Measurements from ENCODE around the gene OCA2.

OCA2 gene

GRCh38 chr15:27903405-27903804 lies 195.7 kb downstream of the OCA2 start:
- H3K4me3 ChIP-seq (ENCODE audit: low read length), result no peak overlapping the region
- H3K9ac ChIP-seq (ENCODE audit: low read length), result no peak overlapping the region
- no peaks in the 10 kb centered on the region for H3K27me3 ChIP-seq (ENCODE audit: control insufficient read depth, insufficient read depth, low read length)
- no peak overlapping the region for H3K27ac ChIP-seq (ENCODE audit: low read depth, low read length)
- H3K4me1 ChIP-seq (ENCODE audit: control insufficient read depth, insufficient read depth, low read length), result no peaks in the 10 kb centered on the region
- H3K36me3 ChIP-seq (ENCODE audit: control insufficient read depth, insufficient read depth, low read length), result no peaks in the 10 kb centered on the region

GRCh38 chr15:27902680-27903385 lies 196.3 kb downstream of the OCA2 start:
- no peaks in the 10 kb centered on the region for H3K4me1 ChIP-seq (ENCODE audit: control insufficient read depth, insufficient read depth, low read length)
- no peaks in the 10 kb centered on the region for H3K36me3 ChIP-seq (ENCODE audit: control insufficient read depth, insufficient read depth, low read length)
- H3K27ac ChIP-seq (ENCODE audit: low read depth, low read length), result no peak overlapping the region
- no peaks in the 10 kb centered on the region for H3K27me3 ChIP-seq (ENCODE audit: control insufficient read depth, insufficient read depth, low read length)
- no peak overlapping the region for H3K9ac ChIP-seq (ENCODE audit: low read length)
- no peak overlapping the region for H3K4me3 ChIP-seq (ENCODE audit: low read length)

- Histone ChIP-seq H3K4me3 (ENCODE audit: low read length) (no peak overlapping the region), H3K9ac (ENCODE audit: low read length) (no peak overlapping the region), H3K27me3 (ENCODE audit: control insufficient read depth, insufficient read depth, low read length) (no peaks in the 10 kb centered on the region), H3K4me1 (ENCODE audit: control insufficient read depth, insufficient read depth, low read length) (no peaks in the 10 kb centered on the region), H3K36me3 (ENCODE audit: control insufficient read depth, insufficient read depth, low read length) (no peaks in the 10 kb centered on the region), H3K27ac (ENCODE audit: low read depth, low read length) (no peak overlapping the region)
Observed at GRCh38 chr15:27899583-27900285, 199.4 kb downstream of the OCA2 start.

GRCh38 chr15:27897481-27897880 lies 201.6 kb downstream of the OCA2 start:
- no peaks in the 10 kb centered on the region for H3K4me1 ChIP-seq (ENCODE audit: control insufficient read depth, insufficient read depth, low read length)
- H3K27ac ChIP-seq (ENCODE audit: low read depth, low read length), result no peak overlapping the region
- H3K36me3 ChIP-seq (ENCODE audit: control insufficient read depth, insufficient read depth, low read length), result no peaks in the 10 kb centered on the region
- H3K4me3 ChIP-seq (ENCODE audit: low read length), result no peak overlapping the region
- no peak overlapping the region for H3K9ac ChIP-seq (ENCODE audit: low read length)
- no peaks in the 10 kb centered on the region for H3K27me3 ChIP-seq (ENCODE audit: control insufficient read depth, insufficient read depth, low read length)

- Histone ChIP-seq H3K4me1 (ENCODE audit: control insufficient read depth, insufficient read depth, low read length) (no peaks in the 10 kb centered on the region), H3K4me3 (ENCODE audit: low read length) (no peak overlapping the region), H3K27ac (ENCODE audit: low read depth, low read length) (no peak overlapping the region)
Observed at GRCh38 chr15:27894645-27895044, 204.5 kb downstream of the OCA2 start.

GRCh38 chr15:27889258-27889657 lies 209.9 kb downstream of the OCA2 start:
- H3K27me3 ChIP-seq (ENCODE audit: control insufficient read depth, insufficient read depth, low read length), result no peaks in the 10 kb centered on the region
- H3K9ac ChIP-seq (ENCODE audit: low read length), result no peak overlapping the region
- no peak overlapping the region for H3K4me3 ChIP-seq (ENCODE audit: low read length)
- H3K27ac ChIP-seq (ENCODE audit: low read depth, low read length), result no peak overlapping the region
- H3K36me3 ChIP-seq (ENCODE audit: control insufficient read depth, insufficient read depth, low read length), result no peaks in the 10 kb centered on the region
- H3K4me1 ChIP-seq (ENCODE audit: control insufficient read depth, insufficient read depth, low read length), result peaks cover 2% of the 10 kb centered on the region

More at GRCh38 chr15:27894645-27895044, 204.5 kb downstream of the OCA2 start:
- Histone ChIP-seq H3K36me3 (ENCODE audit: control insufficient read depth, insufficient read depth, low read length) (no peaks in the 10 kb centered on the region), H3K27me3 (ENCODE audit: control insufficient read depth, insufficient read depth, low read length) (no peaks in the 10 kb centered on the region), H3K9ac (ENCODE audit: low read length) (no peak overlapping the region)

GRCh38 chr15:27885201-27885600 lies 213.9 kb downstream of the OCA2 start:
- H3K27me3 ChIP-seq (ENCODE audit: control insufficient read depth, insufficient read depth, low read length), result no peaks in the 10 kb centered on the region
- no peak overlapping the region for H3K27ac ChIP-seq (ENCODE audit: low read depth, low read length)
- H3K36me3 ChIP-seq (ENCODE audit: control insufficient read depth, insufficient read depth, low read length), result no peaks in the 10 kb centered on the region
- peaks cover 2% of the 10 kb centered on the region for H3K4me1 ChIP-seq (ENCODE audit: control insufficient read depth, insufficient read depth, low read length)
- H3K9ac ChIP-seq (ENCODE audit: low read length), result no peak overlapping the region
- H3K4me3 ChIP-seq (ENCODE audit: low read length), result no peak overlapping the region

GRCh38 chr15:27884726-27885125 lies 214.4 kb downstream of the OCA2 start:
- H3K9ac ChIP-seq (ENCODE audit: low read length), result no peak overlapping the region
- peaks cover 2% of the 10 kb centered on the region for H3K4me1 ChIP-seq (ENCODE audit: control insufficient read depth, insufficient read depth, low read length)
- H3K4me3 ChIP-seq (ENCODE audit: low read length), result no peak overlapping the region
- H3K27me3 ChIP-seq (ENCODE audit: control insufficient read depth, insufficient read depth, low read length), result no peaks in the 10 kb centered on the region
- no peak overlapping the region for H3K27ac ChIP-seq (ENCODE audit: low read depth, low read length)
- no peaks in the 10 kb centered on the region for H3K36me3 ChIP-seq (ENCODE audit: control insufficient read depth, insufficient read depth, low read length)

- Histone ChIP-seq H3K9ac (ENCODE audit: low read length) (no peak overlapping the region), H3K4me3 (ENCODE audit: low read length) (no peak overlapping the region), H3K27ac (ENCODE audit: low read depth, low read length) (no peak overlapping the region), H3K27me3 (ENCODE audit: control insufficient read depth, insufficient read depth, low read length) (no peaks in the 10 kb centered on the region), H3K36me3 (ENCODE audit: control insufficient read depth, insufficient read depth, low read length) (no peaks in the 10 kb centered on the region), H3K4me1 (ENCODE audit: control insufficient read depth, insufficient read depth, low read length) (no peaks in the 10 kb centered on the region)
Observed at GRCh38 chr15:27878841-27879240, 220.3 kb downstream of the OCA2 start.

- H3K9ac ChIP-seq (ENCODE audit: low read length), result no peak overlapping the region
- H3K4me1 ChIP-seq (ENCODE audit: control insufficient read depth, insufficient read depth, low read length), result no peaks in the 10 kb centered on the region
- H3K36me3 ChIP-seq (ENCODE audit: control insufficient read depth, insufficient read depth, low read length), result no peaks in the 10 kb centered on the region
- no peak overlapping the region for H3K4me3 ChIP-seq (ENCODE audit: low read length)
- no peaks in the 10 kb centered on the region for H3K27me3 ChIP-seq (ENCODE audit: control insufficient read depth, insufficient read depth, low read length)
- no peak overlapping the region for H3K27ac ChIP-seq (ENCODE audit: low read depth, low read length)
Observed at GRCh38 chr15:27873828-27874227, 225.3 kb downstream of the OCA2 start.

- no peak overlapping the region for H3K9ac ChIP-seq (ENCODE audit: low read length)
- H3K36me3 ChIP-seq (ENCODE audit: control insufficient read depth, insufficient read depth, low read length), result no peaks in the 10 kb centered on the region
- H3K27ac ChIP-seq (ENCODE audit: low read depth, low read length), result no peak overlapping the region
- H3K4me3 ChIP-seq (ENCODE audit: low read length), result no peak overlapping the region
- no peaks in the 10 kb centered on the region for H3K27me3 ChIP-seq (ENCODE audit: control insufficient read depth, insufficient read depth, low read length)
- no peaks in the 10 kb centered on the region for H3K4me1 ChIP-seq (ENCODE audit: control insufficient read depth, insufficient read depth, low read length)
Observed at GRCh38 chr15:27873039-27873438, 226.1 kb downstream of the OCA2 start.

- H3K36me3 ChIP-seq (ENCODE audit: control insufficient read depth, insufficient read depth, low read length), result no peaks in the 10 kb centered on the region
- no peak overlapping the region for H3K27ac ChIP-seq (ENCODE audit: low read depth, low read length)
- no peaks in the 10 kb centered on the region for H3K27me3 ChIP-seq (ENCODE audit: control insufficient read depth, insufficient read depth, low read length)
- no peaks in the 10 kb centered on the region for H3K4me1 ChIP-seq (ENCODE audit: control insufficient read depth, insufficient read depth, low read length)
- H3K4me3 ChIP-seq (ENCODE audit: low read length), result no peak overlapping the region
- H3K9ac ChIP-seq (ENCODE audit: low read length), result no peak overlapping the region
Observed at GRCh38 chr15:27872355-27872754, 226.8 kb downstream of the OCA2 start.

- Histone ChIP-seq H3K27me3 (ENCODE audit: control insufficient read depth, insufficient read depth, low read length) (no peaks in the 10 kb centered on the region), H3K4me3 (ENCODE audit: low read length) (no peak overlapping the region), H3K36me3 (ENCODE audit: control insufficient read depth, insufficient read depth, low read length) (no peaks in the 10 kb centered on the region), H3K4me1 (ENCODE audit: control insufficient read depth, insufficient read depth, low read length) (no peaks in the 10 kb centered on the region), H3K27ac (ENCODE audit: low read depth, low read length) (no peak overlapping the region), H3K9ac (ENCODE audit: low read length) (no peak overlapping the region)
Observed at GRCh38 chr15:27871902-27872260, 227.2 kb downstream of the OCA2 start.
